Urothelium cell line (cell line): ENCODE results near the gene ANOS1.
"Not testable (repeated sequence)": the region's sequence is repeated elsewhere in the genome, so short reads cannot be mapped to it uniquely, and the experiment has no call there.

ENCODE experiments used
- DNase-seq: peaks from one replicate; pipeline ENCODE4 v3.0.0; 2011; ENCODE audit warnings: low spot score, mixed read lengths
- FAIRE-seq: peaks from 2 replicates; lab custom pipeline; 2011; peaks lifted over from hg19 to GRCh38; lab: Jason Lieb, UNC

Gene ANOS1

DNA sequence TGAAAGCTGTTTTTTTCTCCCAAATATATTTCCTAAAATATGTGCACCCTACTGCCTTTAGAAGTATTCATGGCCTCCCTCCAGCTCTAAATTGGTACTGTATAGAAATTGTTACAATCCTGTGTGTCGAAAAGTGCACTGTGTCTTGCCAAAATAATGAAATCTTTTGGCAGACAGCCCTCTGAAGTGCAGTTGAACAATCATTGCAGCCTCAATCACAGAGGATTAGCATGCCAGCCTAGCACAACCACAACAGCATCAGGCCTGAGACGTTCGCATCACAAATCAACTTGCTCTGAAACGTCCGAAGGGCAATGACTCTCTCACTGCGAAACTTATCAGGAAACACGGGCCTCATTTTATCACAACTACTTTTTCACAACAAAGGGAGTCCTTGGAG lies 99.0 kb downstream of the ANOS1 start:
- no peak for FAIRE-seq
- no peak for DNase-seq

DNA sequence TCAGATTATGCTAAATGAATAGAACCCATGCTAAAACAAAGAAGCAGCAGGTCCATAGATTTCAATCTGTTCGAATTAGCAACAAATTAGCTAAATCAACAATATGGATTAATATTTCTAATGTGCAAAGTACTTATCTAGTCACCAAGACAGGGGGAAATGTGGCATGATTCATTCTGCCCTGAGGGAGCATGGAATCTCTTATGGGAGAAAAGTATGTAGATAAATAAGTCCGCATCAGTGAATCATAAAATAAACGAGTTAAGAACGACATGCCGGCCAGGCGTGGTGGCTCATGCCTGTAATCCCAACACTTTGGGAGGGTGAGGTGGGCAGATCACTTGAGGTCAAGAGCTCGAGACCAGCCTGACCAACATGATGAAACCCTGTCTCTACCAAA lies 102.1 kb downstream of the ANOS1 start:
- DNase-seq: no peak
- FAIRE-seq: no peak

DNA sequence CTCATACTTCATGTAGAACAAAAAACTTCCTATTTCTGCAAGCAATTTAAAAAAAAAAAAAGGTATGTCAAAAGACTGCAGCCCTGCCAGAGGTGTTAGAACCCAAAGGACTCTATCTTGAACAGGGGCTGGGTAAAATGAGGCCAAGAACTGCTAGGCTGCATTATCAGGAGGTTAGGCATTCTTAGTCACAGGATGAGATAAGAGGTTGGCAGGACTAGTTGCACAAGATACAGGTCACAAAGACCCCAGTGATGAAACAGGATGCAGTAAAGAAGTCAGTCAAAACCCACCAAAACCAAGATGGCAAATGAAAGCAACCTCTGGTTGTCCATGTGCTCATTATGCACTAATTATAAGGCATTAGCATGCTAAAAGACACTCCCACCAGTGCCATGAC lies 104.1 kb downstream of the ANOS1 start:
- DNase-seq (no peak), FAIRE-seq (no peak)

DNA sequence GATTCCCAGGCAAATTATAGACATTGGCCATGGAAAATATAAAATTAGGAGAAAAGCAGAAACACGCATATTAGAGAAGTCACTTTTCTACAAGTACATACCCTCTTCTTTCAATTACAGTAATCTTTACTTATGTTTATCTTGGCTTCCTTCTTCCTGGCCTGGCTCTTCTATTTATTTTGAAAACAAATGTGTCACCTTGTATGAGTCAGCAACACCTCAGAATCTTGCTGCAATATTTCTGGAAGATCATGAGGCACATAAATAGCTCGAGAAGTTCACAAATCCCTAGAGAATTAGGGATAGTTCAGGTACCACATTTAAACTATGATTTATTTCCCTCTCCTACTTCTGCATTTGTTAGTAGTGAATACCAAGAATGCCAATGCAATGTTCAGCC lies 124.6 kb downstream of the ANOS1 start:
- FAIRE-seq (no peak), DNase-seq (peak; percentile 4)

DNA sequence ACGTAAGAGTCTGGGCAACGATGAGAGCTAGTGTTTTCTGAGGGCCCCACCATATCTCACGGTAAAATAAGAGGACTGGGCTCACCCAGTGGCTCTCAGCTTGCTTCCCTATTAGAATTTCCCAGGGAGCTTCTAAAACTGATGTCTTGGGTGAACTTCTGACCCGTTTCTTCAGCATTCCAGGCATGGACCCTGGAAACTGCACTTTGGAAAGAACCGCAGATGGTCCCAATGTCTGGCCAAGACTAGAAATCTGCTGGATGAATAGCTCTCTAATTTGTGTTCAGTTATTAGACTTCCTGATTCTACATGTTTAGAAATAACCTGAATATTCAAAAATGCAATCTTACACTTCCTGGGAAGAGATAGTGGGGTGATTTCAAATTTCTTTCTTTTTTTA lies 127.8 kb downstream of the ANOS1 start:
- no peak for FAIRE-seq
- DNase-seq: no peak

DNA sequence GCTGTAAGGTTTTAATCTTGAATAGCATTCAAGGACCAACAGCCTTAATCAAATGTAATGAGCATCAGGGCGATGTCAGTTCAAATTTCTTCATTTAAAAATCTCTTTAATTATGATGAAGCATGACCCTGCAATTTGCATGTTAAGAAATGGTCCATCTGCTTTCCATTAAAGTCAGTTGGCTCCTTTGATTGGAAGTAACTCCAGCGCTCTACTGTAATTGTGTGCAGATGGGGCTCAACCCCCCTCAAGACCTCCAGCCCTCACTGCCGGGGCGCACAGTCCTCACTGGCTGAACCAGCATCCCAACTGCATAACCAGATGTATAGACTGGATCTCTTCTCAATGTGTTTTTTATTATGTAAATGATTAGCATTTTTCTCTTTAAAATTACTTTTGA lies 140.4 kb downstream of the ANOS1 start:
- FAIRE-seq: no peak
- DNase-seq: no peak

DNA sequence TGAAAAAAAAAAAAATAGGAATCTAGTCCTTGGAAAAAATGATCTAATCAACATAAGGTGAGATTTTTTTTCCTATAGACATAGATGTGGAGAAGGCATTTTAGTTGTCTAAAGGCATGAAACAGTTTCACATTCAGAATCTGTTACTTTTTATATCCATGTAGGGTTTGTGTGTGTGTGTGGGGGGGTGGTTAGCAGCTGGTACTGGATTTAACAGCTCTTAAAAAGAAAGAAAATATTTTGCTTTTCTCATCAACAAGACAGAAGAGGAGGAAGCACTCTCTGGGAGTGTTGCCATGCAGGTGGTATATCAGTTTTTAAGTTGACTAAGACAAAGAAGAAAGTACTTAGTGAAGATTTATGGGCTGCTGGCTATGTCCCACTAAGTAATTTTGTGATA lies 145.0 kb downstream of the ANOS1 start:
- DNase-seq (no peak), FAIRE-seq (no peak)

DNA sequence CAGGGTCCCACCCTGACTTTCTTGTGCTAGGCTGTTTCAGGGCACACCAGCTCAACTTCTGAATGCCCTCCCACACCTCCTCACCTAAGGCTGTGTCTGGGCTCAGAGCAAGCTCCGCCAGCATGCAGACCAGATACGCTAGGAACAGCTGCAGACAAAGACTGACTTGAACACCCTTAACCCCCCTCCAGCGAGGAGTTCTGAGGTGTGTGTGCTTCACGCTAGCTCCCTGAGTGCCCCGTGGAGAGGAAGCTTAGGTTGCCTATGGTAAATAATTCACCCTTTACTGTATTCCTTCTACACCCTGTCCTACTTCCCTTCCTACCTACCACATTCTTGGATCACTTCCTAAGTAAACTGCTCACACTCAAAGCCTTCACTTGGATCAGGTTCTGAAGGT lies 152.3 kb downstream of the ANOS1 start:
- FAIRE-seq (no peak), DNase-seq (no peak)

DNA sequence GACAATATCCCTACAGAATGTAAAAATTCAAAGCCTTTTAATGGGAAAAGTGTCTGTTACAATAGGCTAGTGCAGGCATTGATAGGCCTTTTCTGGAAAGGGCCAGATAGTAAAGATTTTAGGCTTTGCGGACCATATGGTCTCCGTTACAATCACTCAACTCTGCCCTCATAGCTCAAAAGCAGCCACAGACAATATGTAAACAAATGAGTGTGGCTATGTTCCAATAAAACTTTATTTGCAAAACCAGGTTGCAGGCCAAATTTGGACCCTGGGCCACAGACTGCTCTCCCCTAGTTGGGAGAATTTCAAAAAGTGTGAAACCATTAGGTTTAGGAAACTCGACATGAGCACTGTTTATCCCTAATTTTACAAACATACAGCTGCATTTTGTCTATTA lies 155.1 kb downstream of the ANOS1 start:
- FAIRE-seq: no peak
- DNase-seq: no peak

DNA sequence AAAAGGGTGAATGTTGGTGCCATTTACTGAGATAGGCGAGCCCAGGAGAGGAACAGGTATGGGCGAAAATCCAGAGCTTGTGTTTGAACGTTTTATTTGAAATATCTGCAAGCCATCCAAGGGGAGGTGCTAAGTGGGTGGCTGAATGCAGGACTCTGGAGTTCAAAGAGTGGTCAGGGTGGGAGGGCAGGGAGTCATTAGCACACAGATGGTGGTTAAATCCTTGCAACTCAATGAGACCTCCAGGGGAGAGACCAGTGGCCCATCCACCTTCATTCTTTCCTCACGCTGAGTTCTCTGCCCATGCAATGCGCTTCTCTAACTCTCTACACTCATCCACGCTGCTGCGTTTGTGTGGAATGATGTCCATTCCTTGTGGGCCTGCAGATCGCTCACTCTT lies 166.2 kb downstream of the ANOS1 start:
- DNase-seq (no peak), FAIRE-seq (no peak)

DNA sequence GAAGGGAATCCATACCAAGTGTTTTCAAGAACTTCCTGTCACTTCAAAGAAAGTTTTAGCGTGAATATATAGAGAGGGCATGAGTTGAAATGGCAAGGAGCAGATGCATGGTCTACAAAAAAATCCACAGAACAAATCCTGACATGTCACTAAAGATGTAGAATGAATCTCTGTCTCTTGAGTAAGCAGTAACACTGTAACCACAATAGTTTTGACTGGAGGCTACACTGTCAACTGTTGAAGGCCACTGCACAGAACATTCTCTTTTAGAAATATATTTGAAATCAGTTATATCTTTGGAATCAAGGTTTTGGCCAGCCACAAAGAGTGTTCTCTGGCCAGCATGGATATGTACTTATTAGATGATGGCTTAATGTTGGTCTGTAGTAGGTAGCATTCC lies 183.5 kb downstream of the ANOS1 start:
- DNase-seq (no peak), FAIRE-seq (no peak)

DNA sequence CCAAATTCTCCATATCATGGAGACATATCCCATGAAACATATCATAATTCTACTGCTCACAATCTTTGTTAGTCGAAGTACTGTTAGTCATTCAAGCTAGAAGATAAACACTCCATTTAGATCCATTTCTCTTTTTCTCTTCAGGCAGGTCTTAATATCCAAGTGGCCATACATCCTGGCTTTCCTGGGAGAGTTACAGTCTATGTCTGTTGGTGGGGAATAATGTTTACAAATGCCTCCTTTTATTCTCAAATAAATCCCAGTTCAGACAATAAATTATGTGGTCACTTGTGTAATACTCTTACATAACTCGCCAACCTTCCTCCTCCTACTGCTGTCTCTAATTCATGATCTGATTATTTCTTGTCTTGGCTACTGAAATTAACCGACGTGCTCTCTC lies 185.2 kb downstream of the ANOS1 start:
- no peak for FAIRE-seq
- DNase-seq: no peak

DNA sequence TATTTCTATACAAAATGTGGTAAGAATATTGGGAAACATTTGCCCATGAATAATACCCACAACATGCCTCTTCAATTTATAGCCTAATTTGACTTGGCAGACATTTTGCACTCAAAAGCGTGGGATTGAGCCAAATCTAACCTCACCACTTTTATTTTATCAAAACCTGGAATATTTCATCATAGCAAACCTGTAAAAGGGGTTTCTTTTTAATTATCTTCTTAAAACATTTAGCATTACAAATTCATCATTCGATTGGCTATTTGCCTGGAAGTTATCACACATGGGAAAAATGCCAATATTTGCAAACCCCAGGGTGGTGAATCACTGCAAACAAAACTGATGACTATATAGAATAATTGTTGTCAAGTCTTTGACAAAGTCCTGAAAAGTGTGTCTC lies 211.1 kb downstream of the ANOS1 start:
- no peak for DNase-seq
- FAIRE-seq: no peak

DNA sequence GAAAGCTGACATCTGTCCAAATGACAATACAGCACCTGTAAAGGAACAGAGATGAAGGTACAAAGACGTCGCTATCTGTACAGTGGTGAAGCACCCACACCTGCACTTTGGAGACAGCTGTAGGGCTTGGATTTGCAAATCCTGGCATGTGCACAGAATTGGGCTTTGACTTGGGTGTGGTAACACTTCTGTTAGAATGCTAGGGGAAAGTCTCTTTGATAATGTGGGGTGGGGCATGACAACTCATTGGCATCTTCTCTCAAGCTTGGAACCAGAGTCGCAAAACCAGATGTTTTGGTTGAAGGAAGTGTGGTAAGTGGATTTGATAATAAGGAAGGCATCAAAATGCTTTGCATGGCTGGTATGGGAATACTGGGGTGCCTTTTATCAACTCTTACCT lies 211.8 kb downstream of the ANOS1 start:
- FAIRE-seq (no peak), DNase-seq (no peak)

DNA sequence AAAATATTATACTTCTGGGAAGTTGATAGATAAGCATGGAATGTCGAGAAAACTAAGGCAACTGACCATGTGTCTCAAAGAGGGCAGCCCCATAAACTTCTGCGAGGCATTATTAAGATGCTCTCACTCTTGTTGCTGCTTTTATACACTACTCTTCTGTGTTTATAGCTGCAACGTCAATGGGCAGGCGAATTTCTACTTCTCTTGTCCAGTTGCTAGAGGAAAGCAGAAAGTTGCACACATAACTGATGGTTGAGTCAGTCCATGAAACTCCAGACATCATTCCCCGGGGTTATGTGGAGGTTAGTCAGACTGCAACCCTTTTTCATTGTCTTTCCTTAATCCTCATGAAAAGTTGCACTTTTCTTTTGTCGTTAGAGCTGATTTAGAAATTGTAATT lies 227.5 kb downstream of the ANOS1 start:
- DNase-seq: peak; percentile 24

DNA sequence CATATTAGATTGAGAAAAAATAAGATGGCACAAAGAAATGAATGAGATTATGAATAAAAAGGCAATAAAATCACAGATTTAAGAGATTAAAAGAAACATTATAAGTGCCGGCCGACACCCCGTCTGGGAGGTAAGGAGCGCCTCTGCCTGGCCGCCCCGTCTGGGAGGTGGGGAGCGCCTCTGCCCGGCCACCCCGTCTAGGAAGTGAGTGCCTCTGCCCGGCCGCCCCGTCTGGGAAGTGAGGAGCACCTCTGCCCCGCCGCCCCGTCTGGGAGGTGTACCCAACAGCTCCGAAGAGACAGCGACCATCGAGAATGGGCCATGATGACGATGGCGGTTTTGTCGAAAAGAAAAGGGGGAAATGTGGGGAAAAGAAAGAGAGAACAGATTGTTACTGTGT lies 229.8 kb downstream of the ANOS1 start:
- not testable (repeated sequence) for FAIRE-seq, DNase-seq

More for the DNA sequence above, 227.5 kb downstream of the ANOS1 start:
- no peak for FAIRE-seq

DNA sequence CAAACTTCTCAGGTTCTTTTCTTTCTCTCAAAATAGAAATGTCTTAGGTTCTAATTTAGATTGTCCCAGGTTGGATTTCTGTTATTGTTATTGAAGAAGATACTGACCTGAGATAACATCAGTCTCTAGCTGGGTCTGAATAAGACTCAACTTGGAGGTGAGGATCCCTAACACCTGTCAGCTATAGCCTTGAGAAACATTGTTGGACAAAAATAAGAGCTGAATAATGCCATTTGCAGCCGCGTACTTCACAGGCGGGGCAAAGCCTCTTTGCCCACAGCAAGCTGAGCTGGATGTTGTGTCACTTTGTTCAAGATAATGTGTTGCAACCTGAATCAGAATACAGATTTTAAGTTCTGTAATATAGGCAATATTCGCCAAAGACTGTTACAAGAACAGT lies 231.7 kb downstream of the ANOS1 start:
- FAIRE-seq: no peak
- no peak for DNase-seq

DNA sequence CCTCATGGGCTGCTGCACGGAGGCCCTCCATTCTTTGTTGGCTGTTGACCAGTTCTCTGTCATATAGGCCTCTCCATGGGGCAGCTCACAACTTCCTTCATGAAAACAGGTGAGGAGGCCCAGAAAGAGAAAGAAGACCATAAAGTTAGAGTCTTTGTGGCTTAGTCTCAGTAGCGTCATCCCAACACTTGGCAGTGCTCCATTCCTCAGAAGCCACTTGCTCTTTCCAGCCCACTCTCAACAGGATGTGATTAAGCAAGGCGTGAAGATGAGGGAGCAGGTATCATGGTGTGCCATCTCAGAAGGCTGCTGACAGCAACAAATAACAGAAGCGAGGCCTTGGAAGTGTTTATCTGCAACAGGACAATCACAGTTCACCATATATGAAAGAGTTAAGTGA lies 236.9 kb downstream of the ANOS1 start:
- FAIRE-seq: not testable (repeated sequence)
- DNase-seq: peak; percentile 2

DNA sequence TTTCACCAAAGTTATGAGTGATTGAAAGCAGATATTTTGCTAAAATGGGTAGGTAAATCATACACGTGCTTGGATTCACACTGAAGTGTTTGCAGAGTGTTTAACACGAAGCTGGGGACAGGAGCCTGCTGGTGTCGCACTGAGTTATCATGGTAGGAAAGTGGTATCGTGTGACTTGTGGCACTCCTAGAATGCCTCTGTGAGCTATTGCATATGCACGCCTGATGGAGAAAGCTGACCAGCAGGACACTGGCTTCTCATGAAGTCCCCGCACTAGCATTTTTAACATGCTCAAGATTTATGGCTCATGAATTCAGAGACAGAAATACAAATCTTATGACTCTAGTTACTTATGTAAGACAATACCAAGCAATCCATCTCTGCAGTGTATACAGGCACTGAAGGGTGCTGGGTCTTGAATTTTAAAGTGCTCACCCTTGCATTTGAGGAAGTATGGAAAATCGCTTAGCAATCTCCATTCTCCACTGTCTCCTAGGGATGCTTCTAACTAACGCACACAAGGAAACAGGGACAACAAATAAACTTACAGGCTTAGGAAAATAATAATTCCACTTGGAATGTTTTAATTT lies 247.5 kb downstream of the ANOS1 start:
- DNase-seq (no peak), FAIRE-seq (no peak)
